ENCODE data around the gene SNX20.

Gene SNX20

GRCh38 chr16:50634947-50635346 is 46.2 kb downstream of the SNX20 start:
- no peak for DNase-seq (ENCODE audit: low read depth)

GRCh38 chr16:50634090-50634489 is 47.0 kb downstream of the SNX20 start:
- no peak for DNase-seq (ENCODE audit: low read depth)

GRCh38 chr16:50632927-50633800 is 47.9 kb downstream of the SNX20 start:
- no peak for DNase-seq (ENCODE audit: low read depth)

GRCh38 chr16:50631985-50632576 is 49.0 kb downstream of the SNX20 start:
- no peak for DNase-seq (ENCODE audit: low read depth)

DNA sequence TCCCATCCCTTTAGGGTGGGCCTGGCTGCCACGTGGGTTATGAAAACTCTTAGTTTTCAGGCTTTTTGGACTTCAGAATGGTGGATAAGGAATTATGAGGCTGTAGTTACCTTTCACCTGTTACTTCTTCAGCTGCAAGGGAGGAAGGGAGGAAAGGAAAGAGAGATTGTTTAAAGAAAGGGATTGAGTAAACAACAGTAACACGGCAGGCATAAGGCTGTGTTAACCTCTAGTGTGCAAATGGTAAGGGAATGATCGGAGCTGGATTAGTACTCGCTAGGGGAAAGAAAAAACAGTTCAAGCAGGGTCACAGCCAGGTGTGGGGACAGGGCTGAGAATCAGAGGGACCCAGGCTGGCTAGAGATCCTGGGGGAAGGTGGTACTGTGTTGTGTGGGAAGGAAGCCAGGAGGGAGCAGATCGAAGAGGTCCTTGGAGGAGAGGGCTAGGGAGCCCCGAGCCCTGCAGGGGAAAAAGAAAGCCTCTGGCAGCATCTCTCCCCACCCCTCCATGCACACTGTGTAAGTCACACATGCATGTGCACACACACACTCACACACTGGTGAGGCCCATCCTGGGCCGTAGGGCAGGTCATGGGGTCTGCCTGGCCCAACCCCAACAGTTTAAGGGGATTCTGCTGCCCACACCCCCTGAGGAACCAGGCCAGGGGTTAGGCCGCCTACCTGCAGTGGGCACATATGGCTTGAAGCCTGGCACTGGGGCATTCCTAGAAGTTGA is 49.7 kb downstream of the SNX20 start:
- DNase-seq (ENCODE audit: low read depth): no peak

DNA sequence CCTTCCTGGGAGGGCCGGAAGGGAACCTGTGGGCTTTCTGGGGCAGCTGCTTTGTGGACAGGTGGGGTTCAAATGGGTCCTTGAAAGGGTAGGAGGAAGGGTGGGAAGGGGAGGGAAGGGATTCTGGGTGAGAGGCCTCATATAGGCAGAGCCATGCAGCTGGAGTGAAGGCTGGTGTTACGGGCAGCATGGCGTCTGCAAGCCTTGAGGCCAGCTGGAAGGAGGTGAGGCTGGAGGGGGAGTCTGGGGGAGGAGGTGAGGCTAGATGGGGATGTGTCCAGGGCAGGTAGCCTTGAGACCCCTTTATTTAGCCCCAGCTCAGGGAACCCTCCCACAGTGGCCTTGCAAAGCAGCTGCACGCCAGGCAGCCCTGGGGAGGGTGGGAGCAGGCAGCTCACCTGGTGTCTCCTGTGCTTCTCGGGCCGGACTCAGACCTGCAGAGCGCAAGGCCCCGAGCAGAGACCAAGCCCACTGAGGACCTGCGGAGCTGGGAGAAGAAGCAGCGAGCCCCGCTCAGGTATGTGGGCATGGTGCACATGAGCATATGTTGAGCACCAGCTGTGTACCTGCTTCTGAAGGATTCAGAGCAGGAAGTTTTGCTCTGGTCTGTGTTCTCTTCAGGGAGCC is 50.6 kb downstream of the SNX20 start:
- DNase-seq (ENCODE audit: low read depth): no peak

GRCh38 chr16:50629334-50629733 is 51.8 kb downstream of the SNX20 start:
- no peak for DNase-seq (ENCODE audit: low read depth)

GRCh38 chr16:50628156-50628802 is 52.8 kb downstream of the SNX20 start:
- DNase-seq (ENCODE audit: low read depth): no peak

DNA sequence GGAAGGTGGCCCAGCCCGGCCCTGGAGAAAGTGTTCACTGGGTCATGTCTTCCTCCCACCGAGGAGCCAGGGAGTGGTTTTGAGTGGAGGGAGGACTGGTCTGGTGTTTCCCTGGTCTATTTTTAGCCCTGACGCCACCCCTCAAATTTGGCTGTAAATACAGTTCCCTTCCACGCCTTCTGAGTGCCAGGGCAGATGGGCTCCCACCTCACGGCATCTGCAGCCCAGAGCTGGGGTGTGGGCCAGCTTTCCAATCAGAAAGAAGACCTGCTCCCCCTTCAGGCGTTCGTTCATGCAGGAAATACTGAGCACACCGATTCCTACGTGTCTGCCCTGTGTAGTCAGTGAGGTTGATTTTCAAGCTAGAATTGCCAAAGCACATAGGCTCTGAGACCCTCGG is 53.7 kb downstream of the SNX20 start:
- DNase-seq (ENCODE audit: low read depth): no peak

DNA sequence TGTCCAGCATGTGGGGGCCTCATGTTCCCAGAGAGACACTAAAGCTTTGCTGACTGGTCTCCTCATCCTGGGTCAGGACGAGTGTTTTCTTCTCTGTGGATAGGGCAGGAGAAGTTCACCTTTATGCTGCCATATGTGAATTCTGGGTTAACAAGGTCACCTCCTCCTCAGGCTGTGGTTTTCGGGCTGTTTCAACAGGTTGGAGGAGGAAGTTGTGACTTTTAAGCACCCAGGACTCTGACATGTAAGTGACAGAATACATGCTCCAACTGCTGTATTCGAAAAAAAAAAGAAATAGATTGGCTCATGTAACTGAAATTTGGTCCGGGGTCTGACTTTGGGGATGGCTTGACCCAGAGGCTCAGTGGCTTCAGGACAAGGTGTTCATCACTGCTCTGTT is 54.2 kb downstream of the SNX20 start:
- DNase-seq (ENCODE audit: low read depth): no peak

DNA sequence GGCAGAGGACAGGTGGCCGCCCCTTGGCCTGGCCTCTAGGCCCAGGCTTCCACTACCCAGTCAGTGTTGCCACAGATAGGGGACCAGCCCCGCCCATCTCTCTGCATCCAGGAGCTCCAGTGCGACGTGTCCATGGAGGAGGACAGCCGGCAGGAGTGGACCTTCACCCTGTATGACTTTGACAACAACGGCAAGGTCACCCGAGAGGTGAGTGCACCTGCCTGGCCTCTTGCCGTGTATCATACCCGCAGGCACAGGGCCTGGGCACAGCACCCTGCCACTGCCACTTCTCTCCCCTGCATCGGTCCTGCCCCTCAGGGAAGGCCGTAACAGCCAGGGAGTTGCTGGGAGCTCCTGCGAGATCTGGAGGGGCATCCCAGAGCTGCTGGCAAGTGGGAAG is 55.7 kb downstream of the SNX20 start:
- DNase-seq (ENCODE audit: low read depth): no peak

DNA sequence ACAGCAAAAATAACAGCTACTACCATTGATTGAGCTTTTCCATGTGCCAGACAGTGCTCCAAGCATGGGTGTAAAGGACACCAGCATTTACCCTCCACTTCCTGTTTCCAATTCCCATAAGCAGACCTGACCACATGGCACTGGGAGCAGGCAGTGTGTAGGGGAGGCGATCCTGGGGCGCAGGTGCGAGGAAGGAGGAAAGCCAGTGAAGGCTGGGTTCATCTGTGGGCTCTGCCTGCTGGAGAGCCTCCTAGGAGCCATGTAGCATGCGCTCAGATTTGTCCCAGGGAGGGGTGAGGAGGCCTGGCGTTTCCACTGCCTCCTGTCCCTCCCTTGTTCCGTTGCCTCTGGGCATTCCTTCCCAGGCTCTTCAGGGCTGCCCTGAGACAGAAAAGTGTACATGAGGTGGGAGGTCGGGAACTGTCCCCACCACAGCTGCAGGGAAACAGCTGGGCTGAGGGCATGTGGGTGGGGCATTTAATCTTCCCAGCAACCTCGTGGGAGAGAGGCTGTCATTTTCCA is 56.6 kb downstream of the SNX20 start:
- no peak for DNase-seq (ENCODE audit: low read depth)

- no peak for DNase-seq (ENCODE audit: low read depth)
Observed at GRCh38 chr16:50622643-50623369, 58.3 kb downstream of the SNX20 start.

DNA sequence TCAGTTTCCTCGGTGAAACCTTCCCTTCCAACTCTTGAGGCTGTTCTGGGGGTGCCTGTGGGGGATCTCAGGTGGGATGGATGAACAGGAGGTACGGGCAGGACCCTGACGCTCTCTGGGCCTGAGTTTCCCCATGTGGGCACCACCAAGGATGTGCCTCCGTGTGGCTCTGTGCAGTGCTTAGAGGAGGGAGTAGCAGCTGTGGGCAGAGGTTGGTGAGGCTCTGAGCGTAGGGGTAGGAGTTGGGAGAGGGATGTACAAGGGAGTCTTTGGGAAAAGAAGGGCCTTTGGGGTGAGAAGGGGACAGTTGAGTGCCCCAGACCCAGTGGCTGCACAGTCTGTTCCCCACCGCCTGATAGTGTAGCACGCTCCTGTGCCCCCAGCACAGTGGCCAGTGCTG is 59.1 kb downstream of the SNX20 start:
- DNase-seq (ENCODE audit: low read depth): no peak
